T-helper 1 cell treated with Interleukin-12 subunit alpha and Interleukin-12 subunit beta and Interleukin-4 antibody, amounts not matched to agents 30 ng/mL and 1 ng/mL, for 36 hours (primary cell): ENCODE measurements around the gene CD4. TPM values are rescaled to one million over a fixed set of nuclear protein-coding genes. Genes with fewer than 3 reads are reported as not detected.

Experiments
- intact Hi-C: fragments of 100-400 bp; cut with micrococcal nuclease; formaldehyde crosslinking; loops from one replicate; pipeline ENCODE4 v1.15.1; 2024
- total RNA-seq: library from RNA; stranded (reverse); gene quantifications from 2 replicates; pipeline ENCODE4 v1.2.3, GENCODE V29; 2022

Gene CD4
- total RNA-seq, 1 donor from 2014 or later: 274 TPM

GRCh38 chr12:6765048-6765633 lies 24.2 kb upstream of the CD4 start:
- intact Hi-C loops: loop anchor here (5.0 kb wide), 1 partner anchor 208 kb away; the partner anchor contains the start of gene IFFO1

- intact Hi-C loops: loop anchor here (1.0 to 5.0 kb wide), 5 partner anchors 9 to 272 kb away; partner anchors contain the start of genes COPS7A, IFFO1 and NCAPD2
These were observed 23.4 kb upstream of the CD4 start, which contains the start of gene PTMS for GRCh38 chr12:6765634-6766581. PTMS (plus strand) TSS chr12:6766363; CDS start chr12:6766706, 343 bp downstream.

GRCh38 chr12:6766651-6767349 lies 22.5 kb upstream of the CD4 start:
- intact Hi-C loops: loop anchor here (1.0 to 5.0 kb wide), 5 partner anchors 9 to 272 kb away; partner anchors contain the start of genes COPS7A, IFFO1 and NCAPD2

GRCh38 chr12:6767353-6768319 lies 21.7 kb upstream of the CD4 start:
- intact Hi-C loops: loop anchor here (5.0 kb wide), 1 partner anchor 210 kb away; the partner anchor contains the start of gene IFFO1

GRCh38 chr12:6768437-6768914 lies 20.9 kb upstream of the CD4 start:
- intact Hi-C loops: loop anchor here (5.0 kb wide), 1 partner anchor 211 kb away; the partner anchor contains the start of gene IFFO1

GRCh38 chr12:6768990-6769389 lies 20.3 kb upstream of the CD4 start:
- intact Hi-C loops: loop anchor here (5.0 kb wide), 1 partner anchor 212 kb away; the partner anchor contains the start of gene IFFO1

GRCh38 chr12:6769666-6770065 lies 19.7 kb upstream of the CD4 start:
- intact Hi-C loops: loop anchor here (5.0 kb wide), 1 partner anchor 212 kb away; the partner anchor contains the start of gene IFFO1

- intact Hi-C loops: no loop called here
These were observed 19.2 kb upstream of the CD4 start for GRCh38 chr12:6770094-6770493.

GRCh38 chr12:6770600-6770999 lies 18.7 kb upstream of the CD4 start:
- intact Hi-C loops: no loop called here

- intact Hi-C loops: no loop called here
These were observed 18.2 kb upstream of the CD4 start for GRCh38 chr12:6771091-6771495.

- intact Hi-C loops: loop anchor here (1.0 kb wide), 1 partner anchor 9 kb away; no protein-coding TSS in a partner anchor
These were observed 17.6 kb upstream of the CD4 start for GRCh38 chr12:6771509-6772330.

- intact Hi-C loops: loop anchor here (1.0 kb wide), 1 partner anchor 8 kb away; no protein-coding TSS in a partner anchor
These were observed 17.0 kb upstream of the CD4 start, which contains the start of gene LAG3 for GRCh38 chr12:6772331-6772695. LAG3 (plus strand) TSS chr12:6772520; CDS start chr12:6772853, 333 bp downstream.

- intact Hi-C loops: loop anchor here (1.0 kb wide), 1 partner anchor 7 kb away; no protein-coding TSS in a partner anchor
These were observed 16.4 kb upstream of the CD4 start for GRCh38 chr12:6772726-6773589.

GRCh38 chr12:6773590-6774351 lies 15.6 kb upstream of the CD4 start:
- intact Hi-C loops: no loop called here

GRCh38 chr12:6774499-6775062 lies 14.7 kb upstream of the CD4 start:
- intact Hi-C loops: loop anchor here (1.0 kb wide), 1 partner anchor 8 kb away; the partner anchor contains the start of gene PTMS
